ENCODE measurements around the gene SLC38A11. TPM values are rescaled to one million over a fixed set of nuclear protein-coding genes. Genes with fewer than 3 reads are reported as not detected.

Gene SLC38A11
- polyA plus RNA-seq, 1 experiment = 0.52 TPM

DNA sequence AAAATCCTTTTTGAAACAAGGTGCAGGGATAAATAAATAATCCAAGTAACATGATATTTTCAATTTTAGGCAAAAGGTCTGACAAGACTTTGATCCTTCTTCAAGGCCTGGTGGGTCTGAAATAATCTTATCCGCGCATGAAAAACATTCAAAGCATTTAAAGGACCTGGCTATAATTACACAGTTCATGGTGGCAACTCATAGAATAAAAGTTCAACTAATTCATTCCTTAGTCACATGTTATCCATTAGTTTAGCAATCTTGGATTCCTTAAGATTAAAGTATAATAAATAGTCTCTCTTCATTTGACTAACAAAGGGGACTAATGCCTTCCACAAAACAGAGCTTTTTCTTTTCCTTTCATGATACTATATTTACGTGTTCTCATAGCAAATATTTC lies 21.0 kb upstream of the SLC38A11 start:
- no peaks in the 10 kb centered on the region for H3K9me3 ChIP-seq (ENCODE audit: control insufficient read depth, insufficient read depth, low read length)
- ChIA-PET POLR2A (no interaction called here), CTCF (interaction anchor here (0.6 to 1.0 kb wide), 2 partner anchors 17 to 227 kb away, joined by 4 read pairs; partner anchors contain the start of gene SCN3A)
- H3K4me3 ChIP-seq (ENCODE audit: low read depth, low read length) = no peak overlapping the region
- no peak overlapping the region for H3K27ac ChIP-seq (ENCODE audit: low read depth, low read length)
- H3K27me3 ChIP-seq (ENCODE audit: control insufficient read depth, insufficient read depth, low read length) = no peaks in the 10 kb centered on the region
- DNase-seq (ENCODE audit: low read depth, low spot score) = no peak
- TF ChIP-seq, protein P1, sequence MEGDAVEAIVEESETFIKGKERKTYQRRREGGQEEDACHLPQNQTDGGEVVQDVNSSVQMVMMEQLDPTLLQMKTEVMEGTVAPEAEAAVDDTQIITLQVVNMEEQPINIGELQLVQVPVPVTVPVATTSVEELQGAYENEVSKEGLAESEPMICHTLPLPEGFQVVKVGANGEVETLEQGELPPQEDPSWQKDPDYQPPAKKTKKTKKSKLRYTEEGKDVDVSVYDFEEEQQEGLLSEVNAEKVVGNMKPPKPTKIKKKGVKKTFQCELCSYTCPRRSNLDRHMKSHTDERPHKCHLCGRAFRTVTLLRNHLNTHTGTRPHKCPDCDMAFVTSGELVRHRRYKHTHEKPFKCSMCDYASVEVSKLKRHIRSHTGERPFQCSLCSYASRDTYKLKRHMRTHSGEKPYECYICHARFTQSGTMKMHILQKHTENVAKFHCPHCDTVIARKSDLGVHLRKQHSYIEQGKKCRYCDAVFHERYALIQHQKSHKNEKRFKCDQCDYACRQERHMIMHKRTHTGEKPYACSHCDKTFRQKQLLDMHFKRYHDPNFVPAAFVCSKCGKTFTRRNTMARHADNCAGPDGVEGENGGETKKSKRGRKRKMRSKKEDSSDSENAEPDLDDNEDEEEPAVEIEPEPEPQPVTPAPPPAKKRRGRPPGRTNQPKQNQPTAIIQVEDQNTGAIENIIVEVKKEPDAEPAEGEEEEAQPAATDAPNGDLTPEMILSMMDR (IDR thresholded peaks at IDR 0.05; ENCODE audit: low read depth, low read length) = no peak

DNA sequence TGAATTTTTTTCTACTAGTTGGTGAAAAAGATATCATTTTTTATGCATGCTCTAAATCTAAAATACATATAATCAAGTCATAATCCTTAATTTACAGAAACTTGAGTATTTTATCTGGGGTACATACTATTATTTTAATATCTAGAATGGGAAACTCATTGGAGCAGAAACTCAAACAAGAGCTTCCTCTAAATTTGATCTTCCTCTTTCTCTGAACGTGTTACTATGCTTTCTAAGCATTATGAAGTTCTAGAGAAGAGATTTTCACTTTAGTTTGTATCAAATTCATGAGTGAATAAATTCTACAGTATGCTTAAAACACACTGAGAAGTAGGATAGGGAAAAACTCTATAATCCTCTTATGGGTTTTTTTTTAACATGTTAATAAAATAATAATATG lies 20.6 kb upstream of the SLC38A11 start:
- ChIA-PET CTCF (interaction anchor here (0.6 to 1.0 kb wide), 2 partner anchors 17 to 228 kb away, joined by 4 read pairs; partner anchors contain the start of gene SCN3A), POLR2A (no interaction called here)
- Histone ChIP-seq H3K9me3 (ENCODE audit: control insufficient read depth, insufficient read depth, low read length) (no peaks in the 10 kb centered on the region), H3K27me3 (ENCODE audit: control insufficient read depth, insufficient read depth, low read length) (no peaks in the 10 kb centered on the region), H3K4me3 (ENCODE audit: low read depth, low read length) (no peak overlapping the region), H3K27ac (ENCODE audit: low read depth, low read length) (no peak overlapping the region)
- no peak for DNase-seq (ENCODE audit: low read depth, low spot score)
- TF ChIP-seq, protein P1 (IDR thresholded peaks at IDR 0.05; ENCODE audit: low read depth, low read length) = no peak

- no peaks in the 10 kb centered on the region for H3K27me3 ChIP-seq (ENCODE audit: control insufficient read depth, insufficient read depth, low read length)
- DNase-seq (ENCODE audit: low read depth, low spot score) = no peak
- ChIA-PET CTCF (no interaction called here), POLR2A (no interaction called here)
- H3K9me3 ChIP-seq (ENCODE audit: control insufficient read depth, insufficient read depth, low read length) = no peaks in the 10 kb centered on the region
- H3K27ac ChIP-seq (ENCODE audit: low read depth, low read length) = no peak overlapping the region
- H3K4me3 ChIP-seq (ENCODE audit: low read depth, low read length) = no peak overlapping the region
- TF ChIP-seq, protein P1 (IDR thresholded peaks at IDR 0.05; ENCODE audit: low read depth, low read length) = no peak
Observed at GRCh38 chr2:164974221-164974620, 18.9 kb upstream of the SLC38A11 start.

GRCh38 chr2:164972216-164972615 lies 16.9 kb upstream of the SLC38A11 start:
- DNase-seq (ENCODE audit: low read depth, low spot score) = no peak
- ChIA-PET CTCF (no interaction called here), POLR2A (no interaction called here)
- Histone ChIP-seq H3K9me3 (ENCODE audit: control insufficient read depth, insufficient read depth, low read length) (peaks cover 7% of the 10 kb centered on the region; the same call in 1 of the 2 replicates), H3K27ac (ENCODE audit: low read depth, low read length) (no peak overlapping the region), H3K27me3 (ENCODE audit: control insufficient read depth, insufficient read depth, low read length) (no peaks in the 10 kb centered on the region), H3K4me3 (ENCODE audit: low read depth, low read length) (no peak overlapping the region)
- TF ChIP-seq, protein P1 (IDR thresholded peaks at IDR 0.05; ENCODE audit: low read depth, low read length) = no peak

- Histone ChIP-seq H3K4me3 (ENCODE audit: low read depth, low read length) (no peak overlapping the region), H3K27me3 (ENCODE audit: control insufficient read depth, insufficient read depth, low read length) (no peaks in the 10 kb centered on the region), H3K9me3 (ENCODE audit: control insufficient read depth, insufficient read depth, low read length) (peaks cover 7% of the 10 kb centered on the region; the same call in 1 of the 2 replicates), H3K27ac (ENCODE audit: low read depth, low read length) (no peak overlapping the region)
- POLR2A ChIA-PET = no interaction called here
- no peak for DNase-seq (ENCODE audit: low read depth, low spot score)
- TF ChIP-seq, protein P1 (IDR thresholded peaks at IDR 0.05; ENCODE audit: low read depth, low read length) = no peak
- CTCF ChIA-PET = interaction anchor here (1.3 to 1.7 kb wide), 2 partner anchors 22 to 45 kb away, joined by 4 to 8 read pairs; no protein-coding TSS in a partner anchor
Observed at GRCh38 chr2:164969909-164970690, 14.8 kb upstream of the SLC38A11 start.
